Immature natural killer cell (primary cell): ENCODE results near the gene HBM. TPM values are rescaled to one million over a fixed set of nuclear protein-coding genes. Genes with fewer than 3 reads are reported as not detected.
"Not testable (repeated sequence)": the region's sequence is repeated elsewhere in the genome, so short reads cannot be mapped to it uniquely, and the experiment has no call there.

ENCODE experiments used
- DNase-seq, 3 donors: peaks; one replicate each; pipeline ENCODE4 v3.0.0; 2022; ENCODE audit warnings: mixed read lengths in 1 of 3
- H3K27ac Mint-ChIP-seq, 6 donors: one replicate each; pipeline ENCODE4 v1.8.0; 2020; ENCODE audit warnings: mixed read lengths in 6 of 6, mild to moderate bottlenecking in 5 of 6, inconsistent platforms in 4 of 6, moderate library complexity in 3 of 6
- H3K27me3 Mint-ChIP-seq, 3 donors: one replicate each; pipeline ENCODE4 v1.8.0; 2020 to 2021; ENCODE audit warnings: low read depth in 3 of 3, mild to moderate bottlenecking in 3 of 3, mixed read lengths in 3 of 3, moderate library complexity in 3 of 3, inconsistent platforms in 1 of 3
- H3K36me3 Mint-ChIP-seq, 3 donors: one replicate each; pipeline ENCODE4 v1.8.0; 2020; ENCODE audit warnings: mixed read lengths in 3 of 3, inconsistent platforms in 2 of 3, mild to moderate bottlenecking in 2 of 3
- H3K4me1 Mint-ChIP-seq, 2 donors: one replicate each; pipeline ENCODE4 v1.8.0; 2020; ENCODE audit warnings: inconsistent platforms in 2 of 2, mild to moderate bottlenecking in 2 of 2, mixed read lengths in 2 of 2, moderate library complexity in 1 of 2
- H3K4me3 Mint-ChIP-seq, 5 donors: one replicate each; pipeline ENCODE4 v1.8.0; 2020; ENCODE audit warnings: mild to moderate bottlenecking in 5 of 5, mixed read lengths in 5 of 5, inconsistent platforms in 3 of 5, moderate library complexity in 3 of 5
- H3K9me3 Mint-ChIP-seq, 6 donors: one replicate each; pipeline ENCODE4 v1.8.0; 2020; ENCODE audit warnings: mild to moderate bottlenecking in 6 of 6, mixed read lengths in 6 of 6, inconsistent platforms in 4 of 6, moderate library complexity in 3 of 6
- polyA plus RNA-seq, 3 donors: library from polyadenylated mRNA; unstranded; fragments of 300-500 nt; fragmentation: Illumina TruSeq; gene quantifications; one replicate each; pipeline ENCODE4 v1.2.3, GENCODE V29; 2021

The HBM gene
- polyA plus RNA-seq, 3 donors from 2014 or later, result 2.5 TPM; not detected in 2

DNA sequence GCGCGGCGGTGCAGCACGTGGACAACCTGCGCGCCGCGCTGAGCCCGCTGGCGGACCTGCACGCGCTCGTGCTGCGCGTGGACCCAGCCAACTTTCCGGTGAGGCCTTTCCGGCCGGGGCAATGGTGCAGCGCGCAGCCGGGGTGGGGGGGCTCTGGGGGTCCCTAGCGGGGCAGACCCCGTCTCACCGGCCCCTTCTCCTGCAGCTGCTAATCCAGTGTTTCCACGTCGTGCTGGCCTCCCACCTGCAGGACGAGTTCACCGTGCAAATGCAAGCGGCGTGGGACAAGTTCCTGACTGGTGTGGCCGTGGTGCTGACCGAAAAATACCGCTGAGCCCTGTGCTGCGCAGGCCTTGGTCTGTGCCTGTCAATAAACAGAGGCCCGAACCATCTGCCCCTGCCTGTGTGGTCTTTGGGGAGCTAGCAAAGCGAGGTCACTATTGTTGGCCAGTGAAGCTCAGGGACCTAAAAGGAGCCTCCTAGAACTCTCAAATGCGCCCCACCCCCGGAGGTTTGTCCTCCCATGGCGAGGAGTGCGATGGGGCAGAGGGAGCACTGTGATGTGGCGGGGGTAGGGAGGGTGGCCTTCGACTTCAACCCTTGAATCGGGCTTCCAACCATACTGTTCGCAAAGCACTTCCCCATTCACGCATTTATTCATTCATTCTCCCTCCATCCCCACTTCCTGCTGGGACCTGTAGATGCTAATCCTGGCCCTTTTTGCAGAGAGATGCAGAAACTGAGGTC lies 770 bp downstream of the HBM start:
- Mint-ChIP-seq H3K27ac (no peak overlapping the region), H3K4me3 (peak overlapping the region in 4 of 5 donors; percentile 60 to 71 (median 62)), H3K27me3 (peaks cover 11 to 24% (median 17%) of the 10 kb centered on the region in 3 donors), H3K36me3 (peaks cover 0 to 2% (median 0%) of the 10 kb centered on the region in 3 donors), H3K4me1 (peaks cover 0 to 13% of the 10 kb centered on the region in 2 donors), H3K9me3 (no peaks in the 10 kb centered on the region)
- DNase-seq, result no peak

DNA sequence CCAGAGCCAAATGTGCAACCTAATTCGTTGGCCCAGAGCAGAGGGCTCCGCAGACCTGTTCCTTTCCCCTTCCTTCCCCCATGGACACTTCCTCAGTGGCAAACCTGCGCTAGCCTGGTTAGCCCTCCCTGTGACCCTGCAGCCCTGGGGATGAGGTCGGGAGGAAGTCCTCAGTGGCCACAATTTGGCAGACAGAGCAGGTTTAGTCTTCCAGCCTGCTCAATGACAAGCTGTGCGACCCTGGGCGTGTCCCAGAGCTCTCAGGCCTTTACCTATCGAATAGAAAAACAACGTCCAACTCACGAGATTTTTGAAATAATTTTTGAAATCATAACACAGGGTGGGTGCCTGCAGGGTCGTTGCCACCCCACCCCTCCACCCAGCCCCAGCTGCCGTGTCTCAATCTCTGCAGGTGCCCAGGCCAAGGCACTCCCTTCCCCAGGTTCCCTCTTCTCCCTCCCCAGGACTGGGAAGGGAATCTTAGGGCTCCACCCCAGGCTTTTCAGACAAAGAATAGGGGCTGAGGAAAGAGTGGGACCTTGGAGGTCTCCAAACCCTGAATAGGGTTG lies 1.4 kb downstream of the HBM start:
- peaks cover 12 to 24% (median 19%) of the 10 kb centered on the region in 3 donors for H3K27me3 Mint-ChIP-seq

DNA sequence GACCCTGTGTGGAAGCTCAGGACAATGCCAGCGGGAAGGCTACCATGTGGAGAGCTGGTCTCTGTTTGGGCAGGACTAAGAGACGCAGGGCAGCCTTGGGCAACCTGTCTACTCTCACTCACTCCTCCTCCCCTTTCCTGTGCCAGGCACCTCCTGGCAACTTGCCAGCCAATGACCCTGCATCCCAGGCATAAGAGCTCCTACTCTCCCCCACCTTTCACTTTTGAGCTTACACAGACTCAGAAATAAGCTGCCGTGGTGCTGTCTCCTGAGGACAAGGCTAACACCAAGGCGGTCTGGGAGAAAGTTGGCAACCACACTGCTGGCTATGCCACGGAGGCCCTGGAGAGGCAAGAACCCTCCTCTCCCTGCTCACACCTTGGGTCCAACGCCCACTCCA lies 2.6 kb downstream of the HBM start:
- Mint-ChIP-seq H3K27ac (no peak overlapping the region), H3K4me1 (peaks cover 0 to 14% of the 10 kb centered on the region in 2 donors)

More for the DNA sequence above, 1.4 kb downstream of the HBM start:
- H3K4me1 Mint-ChIP-seq, result peaks cover 0 to 13% of the 10 kb centered on the region in 2 donors
- H3K36me3 Mint-ChIP-seq, result peaks cover 0 to 2% (median 0%) of the 10 kb centered on the region in 3 donors
- no peak overlapping the region for H3K27ac Mint-ChIP-seq
- DNase-seq, result no peak
- no peaks in the 10 kb centered on the region for H3K9me3 Mint-ChIP-seq
- H3K4me3 Mint-ChIP-seq, result peak overlapping the region in 3 of 5 donors; percentile 44 to 63 (median 60)

DNA sequence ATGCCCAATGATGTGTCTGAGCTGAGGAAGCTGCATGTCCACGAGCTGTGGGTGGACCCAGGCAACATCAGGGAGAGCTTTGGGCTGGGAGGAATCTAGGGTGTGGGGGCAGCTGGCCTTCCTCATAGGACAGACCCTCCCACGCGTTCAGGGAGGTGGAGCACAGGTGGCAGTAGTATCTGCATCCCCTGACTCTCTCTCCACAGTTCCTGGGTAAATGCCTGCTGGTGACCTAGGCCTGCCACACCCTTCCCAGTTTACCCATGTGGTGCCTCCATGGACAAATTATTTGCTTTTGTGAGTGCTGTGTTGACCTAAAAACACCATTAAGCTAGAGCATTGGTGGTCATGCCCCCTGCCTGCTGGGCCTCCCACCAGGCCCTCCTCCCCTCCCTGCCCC lies 3.2 kb downstream of the HBM start:
- Mint-ChIP-seq H3K27ac (no peak overlapping the region), H3K9me3 (no peaks in the 10 kb centered on the region), H3K4me1 (peaks cover 0 to 15% of the 10 kb centered on the region in 2 donors), H3K4me3 (peak overlapping the region in 1 of 5 donors; percentile 9), H3K36me3 (peaks cover 0 to 2% (median 0%) of the 10 kb centered on the region in 3 donors), H3K27me3 (peaks cover 12 to 24% (median 22%) of the 10 kb centered on the region in 3 donors)
- no peak for DNase-seq

More for the DNA sequence above, 2.6 kb downstream of the HBM start:
- Mint-ChIP-seq H3K9me3 (no peaks in the 10 kb centered on the region), H3K36me3 (peaks cover 0 to 2% (median 0%) of the 10 kb centered on the region in 3 donors), H3K27me3 (peaks cover 12 to 24% (median 20%) of the 10 kb centered on the region in 3 donors), H3K4me3 (peak overlapping the region in 1 of 5 donors; percentile 9)
- no peak for DNase-seq

DNA sequence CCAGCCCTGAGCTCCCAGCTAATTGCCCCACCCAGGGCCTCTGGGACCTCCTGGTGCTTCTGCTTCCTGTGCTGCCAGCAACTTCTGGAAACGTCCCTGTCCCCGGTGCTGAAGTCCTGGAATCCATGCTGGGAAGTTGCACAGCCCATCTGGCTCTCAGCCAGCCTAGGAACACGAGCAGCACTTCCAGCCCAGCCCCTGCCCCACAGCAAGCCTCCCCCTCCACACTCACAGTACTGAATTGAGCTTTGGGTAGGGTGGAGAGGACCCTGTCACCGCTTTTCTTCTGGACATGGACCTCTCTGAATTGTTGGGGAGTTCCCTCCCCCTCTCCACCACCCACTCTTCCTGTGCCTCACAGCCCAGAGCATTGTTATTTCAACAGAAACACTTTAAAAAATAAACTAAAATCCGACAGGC lies 4.3 kb downstream of the HBM start:
- not testable (repeated sequence) for H3K9me3 Mint-ChIP-seq

DNA sequence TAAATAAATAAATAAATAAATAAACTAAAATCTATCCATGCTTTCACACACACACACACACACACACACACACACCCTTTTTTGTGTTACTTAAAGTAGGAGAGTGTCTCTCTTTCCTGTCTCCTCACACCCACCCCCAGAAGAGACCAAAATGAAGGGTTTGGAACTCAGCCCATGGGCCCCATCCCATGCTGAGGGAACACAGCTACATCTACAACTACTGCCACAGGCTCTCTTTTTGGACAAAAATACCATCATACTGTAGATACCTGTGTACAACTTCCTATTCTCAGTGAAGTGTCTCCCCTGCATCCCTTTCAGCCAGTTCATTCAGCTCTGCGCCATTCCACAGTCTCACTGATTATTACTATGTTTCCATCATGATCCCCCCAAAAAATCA lies 5.0 kb downstream of the HBM start:
- no peak for DNase-seq
- H3K4me3 Mint-ChIP-seq, result peak overlapping the region in 1 of 5 donors; percentile 27
- H3K9me3 Mint-ChIP-seq, result no peaks in the 10 kb centered on the region
- peaks cover 7 to 17% of the 10 kb centered on the region in 2 donors for H3K4me1 Mint-ChIP-seq
- H3K36me3 Mint-ChIP-seq, result peaks cover 0 to 2% (median 0%) of the 10 kb centered on the region in 3 donors
- peaks cover 19 to 30% (median 26%) of the 10 kb centered on the region in 3 donors for H3K27me3 Mint-ChIP-seq
- no peak overlapping the region for H3K27ac Mint-ChIP-seq

More for the DNA sequence above, 4.3 kb downstream of the HBM start:
- Mint-ChIP-seq H3K4me1 (peaks cover 6 to 19% of the 10 kb centered on the region in 2 donors), H3K27me3 (peaks cover 15 to 31% (median 26%) of the 10 kb centered on the region in 3 donors)
- not testable (repeated sequence) for H3K27ac Mint-ChIP-seq, DNase-seq, H3K4me3 Mint-ChIP-seq, H3K36me3 Mint-ChIP-seq

DNA sequence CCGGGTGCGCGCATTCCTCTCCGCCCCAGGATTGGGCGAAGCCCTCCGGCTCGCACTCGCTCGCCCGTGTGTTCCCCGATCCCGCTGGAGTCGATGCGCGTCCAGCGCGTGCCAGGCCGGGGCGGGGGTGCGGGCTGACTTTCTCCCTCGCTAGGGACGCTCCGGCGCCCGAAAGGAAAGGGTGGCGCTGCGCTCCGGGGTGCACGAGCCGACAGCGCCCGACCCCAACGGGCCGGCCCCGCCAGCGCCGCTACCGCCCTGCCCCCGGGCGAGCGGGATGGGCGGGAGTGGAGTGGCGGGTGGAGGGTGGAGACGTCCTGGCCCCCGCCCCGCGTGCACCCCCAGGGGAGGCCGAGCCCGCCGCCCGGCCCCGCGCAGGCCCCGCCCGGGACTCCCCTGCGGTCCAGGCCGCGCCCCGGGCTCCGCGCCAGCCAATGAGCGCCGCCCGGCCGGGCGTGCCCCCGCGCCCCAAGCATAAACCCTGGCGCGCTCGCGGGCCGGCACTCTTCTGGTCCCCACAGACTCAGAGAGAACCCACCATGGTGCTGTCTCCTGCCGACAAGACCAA lies 6.7 kb downstream of the HBM start, which contains the start of gene HBA2:
TSS of gene HBA2 (plus strand) at position 503 of the 568 bp plus-strand sequence. CDS start at position 540, 37 bp downstream.
- H3K4me1 Mint-ChIP-seq, result peaks cover 7 to 11% of the 10 kb centered on the region in 2 donors
- not testable (repeated sequence) for H3K27ac Mint-ChIP-seq, H3K9me3 Mint-ChIP-seq

DNA sequence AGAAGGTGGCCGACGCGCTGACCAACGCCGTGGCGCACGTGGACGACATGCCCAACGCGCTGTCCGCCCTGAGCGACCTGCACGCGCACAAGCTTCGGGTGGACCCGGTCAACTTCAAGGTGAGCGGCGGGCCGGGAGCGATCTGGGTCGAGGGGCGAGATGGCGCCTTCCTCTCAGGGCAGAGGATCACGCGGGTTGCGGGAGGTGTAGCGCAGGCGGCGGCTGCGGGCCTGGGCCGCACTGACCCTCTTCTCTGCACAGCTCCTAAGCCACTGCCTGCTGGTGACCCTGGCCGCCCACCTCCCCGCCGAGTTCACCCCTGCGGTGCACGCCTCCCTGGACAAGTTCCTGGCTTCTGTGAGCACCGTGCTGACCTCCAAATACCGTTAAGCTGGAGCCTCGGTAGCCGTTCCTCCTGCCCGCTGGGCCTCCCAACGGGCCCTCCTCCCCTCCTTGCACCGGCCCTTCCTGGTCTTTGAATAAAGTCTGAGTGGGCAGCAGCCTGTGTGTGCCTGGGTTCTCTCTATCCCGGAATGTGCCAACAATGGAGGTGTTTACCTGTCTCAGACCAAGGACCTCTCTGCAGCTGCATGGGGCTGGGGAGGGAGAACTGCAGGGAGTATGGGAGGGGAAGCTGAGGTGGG lies 7.6 kb downstream of the HBM start:
- H3K27me3 Mint-ChIP-seq, result peaks cover 20 to 30% (median 22%) of the 10 kb centered on the region in 3 donors
- not testable (repeated sequence) for DNase-seq, H3K9me3 Mint-ChIP-seq, H3K27ac Mint-ChIP-seq, H3K36me3 Mint-ChIP-seq
- peak overlapping the region in 3 of 5 donors; percentile 17 to 40 (median 35) for H3K4me3 Mint-ChIP-seq
- peaks cover 7 to 15% of the 10 kb centered on the region in 2 donors for H3K4me1 Mint-ChIP-seq

More for the DNA sequence above, 6.7 kb downstream of the HBM start, which contains the start of gene HBA2:
- DNase-seq, H3K36me3 Mint-ChIP-seq: not testable (repeated sequence)
- peaks cover 17 to 29% (median 19%) of the 10 kb centered on the region in 3 donors for H3K27me3 Mint-ChIP-seq
- H3K4me3 Mint-ChIP-seq, result peak within 1 kb of the TSS in 3 of 5 donors; percentile 35 to 40 (median 36)

DNA sequence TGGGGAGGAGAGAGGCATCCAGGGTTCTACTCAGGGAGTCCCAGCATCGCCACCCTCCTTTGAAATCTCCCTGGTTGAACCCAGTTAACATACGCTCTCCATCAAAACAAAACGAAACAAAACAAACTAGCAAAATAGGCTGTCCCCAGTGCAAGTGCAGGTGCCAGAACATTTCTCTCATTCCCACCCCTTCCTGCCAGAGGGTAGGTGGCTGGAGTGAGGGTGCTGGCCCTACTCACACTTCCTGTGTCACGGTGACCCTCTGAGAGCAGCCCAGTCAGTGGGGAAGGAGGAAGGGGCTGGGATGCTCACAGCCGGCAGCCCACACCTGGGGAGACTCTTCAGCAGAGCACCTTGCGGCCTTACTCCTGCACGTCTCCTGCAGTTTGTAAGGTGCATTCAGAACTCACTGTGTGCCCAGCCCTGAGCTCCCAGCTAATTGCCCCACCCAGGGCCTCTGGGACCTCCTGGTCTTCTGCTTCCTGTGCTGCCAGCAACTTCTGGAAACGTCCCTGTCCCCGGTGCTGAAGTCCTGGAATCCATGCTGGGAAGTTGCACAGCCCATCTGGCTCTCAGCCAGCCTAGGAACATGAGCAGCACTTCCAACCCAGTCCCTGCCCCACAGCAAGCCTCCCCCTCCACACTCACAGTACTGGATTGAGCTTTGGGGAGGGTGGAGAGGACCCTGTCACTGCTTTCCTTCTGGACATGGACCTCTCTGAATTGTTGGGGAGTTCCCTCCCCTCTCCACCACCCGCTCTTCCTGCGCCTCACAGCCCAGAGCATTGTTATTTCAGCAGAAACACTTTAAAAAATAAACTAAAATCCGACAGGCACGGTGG lies 8.4 kb downstream of the HBM start:
- Mint-ChIP-seq H3K4me1 (peaks cover 7 to 15% of the 10 kb centered on the region in 2 donors), H3K27me3 (peaks cover 20 to 34% (median 20%) of the 10 kb centered on the region in 3 donors), H3K4me3 (peak overlapping the region in 3 of 5 donors; percentile 10 to 42 (median 24))
- not testable (repeated sequence) for DNase-seq, H3K27ac Mint-ChIP-seq, H3K36me3 Mint-ChIP-seq, H3K9me3 Mint-ChIP-seq

DNA sequence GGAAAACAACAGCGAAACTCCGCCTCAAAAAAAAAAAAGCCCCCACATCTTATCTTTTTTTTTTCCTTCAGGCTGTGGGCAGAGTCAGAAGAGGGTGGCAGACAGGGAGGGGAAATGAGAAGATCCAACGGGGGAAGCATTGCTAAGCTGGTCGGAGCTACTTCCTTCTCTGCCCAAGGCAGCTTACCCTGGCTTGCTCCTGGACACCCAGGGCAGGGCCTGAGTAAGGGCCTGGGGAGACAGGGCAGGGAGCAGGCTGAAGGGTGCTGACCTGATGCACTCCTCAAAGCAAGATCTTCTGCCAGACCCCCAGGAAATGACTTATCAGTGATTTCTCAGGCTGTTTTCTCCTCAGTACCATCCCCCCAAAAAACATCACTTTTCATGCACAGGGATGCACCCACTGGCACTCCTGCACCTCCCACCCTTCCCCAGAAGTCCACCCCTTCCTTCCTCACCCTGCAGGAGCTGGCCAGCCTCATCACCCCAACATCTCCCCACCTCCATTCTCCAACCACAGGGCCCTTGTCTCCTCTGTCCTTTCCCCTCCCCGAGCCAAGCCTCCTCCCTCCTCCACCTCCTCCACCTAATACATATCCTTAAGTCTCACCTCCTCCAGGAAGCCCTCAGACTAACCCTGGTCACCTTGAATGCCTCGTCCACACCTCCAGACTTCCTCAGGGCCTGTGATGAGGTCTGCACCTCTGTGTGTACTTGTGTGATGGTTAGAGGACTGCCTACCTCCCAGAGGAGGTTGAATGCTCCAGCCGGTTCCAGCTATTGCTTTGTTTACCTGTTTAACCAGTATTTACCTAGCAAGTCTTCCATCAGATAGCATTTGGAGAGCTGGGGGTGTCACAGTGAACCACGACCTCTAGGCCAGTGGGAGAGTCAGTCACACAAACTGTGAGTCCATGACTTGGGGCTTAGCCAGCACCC lies 9.5 kb downstream of the HBM start:
- H3K27me3 Mint-ChIP-seq, result peaks cover 20 to 37% (median 28%) of the 10 kb centered on the region in 3 donors
- H3K4me3 Mint-ChIP-seq, result peak overlapping the region in 4 of 5 donors; percentile 46 to 62 (median 58)
- peaks cover 15 to 18% of the 10 kb centered on the region in 2 donors for H3K4me1 Mint-ChIP-seq
- DNase-seq, result no peak
- no peaks in the 10 kb centered on the region for H3K36me3 Mint-ChIP-seq
- H3K9me3 Mint-ChIP-seq, result no peaks in the 10 kb centered on the region
- no peak overlapping the region for H3K27ac Mint-ChIP-seq

DNA sequence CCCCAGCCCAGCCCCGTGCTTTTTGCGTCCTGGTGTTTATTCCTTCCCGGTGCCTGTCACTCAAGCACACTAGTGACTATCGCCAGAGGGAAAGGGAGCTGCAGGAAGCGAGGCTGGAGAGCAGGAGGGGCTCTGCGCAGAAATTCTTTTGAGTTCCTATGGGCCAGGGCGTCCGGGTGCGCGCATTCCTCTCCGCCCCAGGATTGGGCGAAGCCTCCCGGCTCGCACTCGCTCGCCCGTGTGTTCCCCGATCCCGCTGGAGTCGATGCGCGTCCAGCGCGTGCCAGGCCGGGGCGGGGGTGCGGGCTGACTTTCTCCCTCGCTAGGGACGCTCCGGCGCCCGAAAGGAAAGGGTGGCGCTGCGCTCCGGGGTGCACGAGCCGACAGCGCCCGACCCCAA lies 10.2 kb downstream of the HBM start:
- DNase-seq, H3K27ac Mint-ChIP-seq, H3K36me3 Mint-ChIP-seq, H3K9me3 Mint-ChIP-seq: not testable (repeated sequence)
- Mint-ChIP-seq H3K27me3 (peaks cover 19 to 30% (median 28%) of the 10 kb centered on the region in 3 donors), H3K4me1 (peaks cover 15 to 19% of the 10 kb centered on the region in 2 donors), H3K4me3 (peak overlapping the region in 3 of 5 donors; percentile 18 to 29 (median 27))
